PC-3 (cell line): ENCODE data around the gene TMUB2. TPM values are rescaled to one million over a fixed set of nuclear protein-coding genes. Genes with fewer than 3 reads are reported as not detected.

ENCODE experiments used
- ATAC-seq: fragments of 200-7000 bp; cut with Tn5 transposase; 2 replicates; pipeline ENCODE4 v1.9.1; 2020; ENCODE audit warnings: mild to moderate bottlenecking, moderate library complexity
- BruUV-seq: library from RNA; stranded (reverse); fragments of 400-500 nt; replicated peaks from 2 replicates; lab custom pipeline; 2021; lab: Mats Ljungman, UMichigan
- CTCF ChIA-PET: fragments of 300-600 bp; sonication (Branson Sonifier 250); formaldehyde crosslinking; loops from one replicate; lab custom pipeline; 2022; ENCODE audit warnings: antibody characterized with exemption; lab: Charles Lee
- POLR2A ChIA-PET: fragments of 300-600 bp; sonication (Branson Sonifier 250); formaldehyde crosslinking; loops from one replicate; lab custom pipeline; 2022; ENCODE audit warnings: antibody characterized with exemption; ENCODE audit not compliant: unreplicated experiment; lab: Charles Lee
- DNase-seq: peaks from one replicate; pipeline ENCODE4 v3.0.0-alpha.2; 2015
- H2AFZ ChIP-seq: fragments of 300-600 bp; sonication (generic); 2 replicates; pipeline ENCODE4 v1.6.0; 2016; ENCODE audit warnings: antibody characterized with exemption, low read length
- H3F3A ChIP-seq: fragments of 300-600 bp; sonication (generic); one replicate; pipeline ENCODE4 v1.6.0; 2017; ENCODE audit warnings: antibody characterized with exemption, low read length, control low read depth, mild to moderate bottlenecking; ENCODE audit not compliant: unreplicated experiment
- H3K27ac ChIP-seq: fragments of 300-600 bp; sonication (generic); 2 replicates; pipeline ENCODE4 v1.5.1; 2016; ENCODE audit warnings: mild to moderate bottlenecking, low read length
- H3K27me3 ChIP-seq: fragments of 300-600 bp; sonication (generic); 2 replicates; pipeline ENCODE4 v1.6.1; 2016; ENCODE audit warnings: low read length, mixed read lengths
- H3K36me3 ChIP-seq: fragments of 300-600 bp; sonication (generic); 2 replicates; pipeline ENCODE4 v1.6.1; 2016; ENCODE audit warnings: low read depth, mixed run types, low read length, mixed read lengths
- H3K4me1 ChIP-seq: fragments of 300-600 bp; sonication (generic); 2 replicates; pipeline ENCODE4 v1.5.1; 2016; ENCODE audit warnings: low read length; ENCODE audit not compliant: insufficient read depth
- H3K4me2 ChIP-seq: fragments of 300-600 bp; sonication (generic); 2 replicates; pipeline ENCODE4 v1.6.0; 2016; ENCODE audit warnings: low read length
- H3K4me3 ChIP-seq: fragments of 300-600 bp; sonication (generic); 2 replicates; pipeline ENCODE4 v1.5.1; 2016; ENCODE audit warnings: mild to moderate bottlenecking, low read length, mixed read lengths
- H3K79me2 ChIP-seq: fragments of 300-600 bp; sonication (generic); 2 replicates; pipeline ENCODE4 v1.6.1; 2017; ENCODE audit warnings: low read length, mixed read lengths
- H3K9ac ChIP-seq: fragments of 300-600 bp; sonication (generic); 2 replicates; pipeline ENCODE4 v1.6.0; 2016; ENCODE audit warnings: mild to moderate bottlenecking, low read length
- H3K9me2 ChIP-seq: fragments of 300-600 bp; sonication (generic); replicated peaks from 2 replicates; pipeline ENCODE4 v1.6.1; 2016; ENCODE audit warnings: mixed run types, low read length, mixed read lengths
- H3K9me3 ChIP-seq: fragments of 300-600 bp; sonication (generic); 2 replicates; pipeline ENCODE4 v1.6.1; 2016; ENCODE audit warnings: low read length, mixed read lengths
- H4K20me1 ChIP-seq: fragments of 300-600 bp; sonication (generic); 2 replicates; pipeline ENCODE4 v1.6.1; 2016; ENCODE audit warnings: low read length, mixed read lengths
- EZH2 ChIP-seq: fragments of 300-600 bp; sonication (generic); IDR thresholded peaks from one replicate; pipeline ENCODE4 v1.6.1; 2017; ENCODE audit warnings: antibody characterized with exemption, mild to moderate bottlenecking, low read length; ENCODE audit not compliant: unreplicated experiment
- EZH2phosphoT487 ChIP-seq: fragments of 300-600 bp; sonication (generic); IDR thresholded peaks from 2 replicates; pipeline ENCODE4 v1.6.1; 2018; ENCODE audit warnings: mild to moderate bottlenecking, antibody characterized with exemption, low read length, borderline replicate concordance
- intact Hi-C: fragments of 100-400 bp; cut with micrococcal nuclease; formaldehyde crosslinking; loops from 2 replicates; pipeline ENCODE4 v1.9.0; 2023
- total RNA-seq: library from RNA; depleted of rRNA; stranded (reverse); fragments of >200 nt; gene quantifications from 2 replicates; pipeline ENCODE4 v1.2.3, GENCODE V29; 2014
- TF ChIP-seq, protein P1 (sequence below): fragments of 300-600 bp; sonication (generic); conservative IDR thresholded peaks from 2 replicates; pipeline ENCODE4 v1.5.1; 2017; ENCODE audit warnings: antibody characterized with exemption, low read depth, mild to moderate bottlenecking, low read length

Gene TMUB2
- total RNA-seq, 1 experiment from 2014 or later, result 43.4 TPM

DNA sequence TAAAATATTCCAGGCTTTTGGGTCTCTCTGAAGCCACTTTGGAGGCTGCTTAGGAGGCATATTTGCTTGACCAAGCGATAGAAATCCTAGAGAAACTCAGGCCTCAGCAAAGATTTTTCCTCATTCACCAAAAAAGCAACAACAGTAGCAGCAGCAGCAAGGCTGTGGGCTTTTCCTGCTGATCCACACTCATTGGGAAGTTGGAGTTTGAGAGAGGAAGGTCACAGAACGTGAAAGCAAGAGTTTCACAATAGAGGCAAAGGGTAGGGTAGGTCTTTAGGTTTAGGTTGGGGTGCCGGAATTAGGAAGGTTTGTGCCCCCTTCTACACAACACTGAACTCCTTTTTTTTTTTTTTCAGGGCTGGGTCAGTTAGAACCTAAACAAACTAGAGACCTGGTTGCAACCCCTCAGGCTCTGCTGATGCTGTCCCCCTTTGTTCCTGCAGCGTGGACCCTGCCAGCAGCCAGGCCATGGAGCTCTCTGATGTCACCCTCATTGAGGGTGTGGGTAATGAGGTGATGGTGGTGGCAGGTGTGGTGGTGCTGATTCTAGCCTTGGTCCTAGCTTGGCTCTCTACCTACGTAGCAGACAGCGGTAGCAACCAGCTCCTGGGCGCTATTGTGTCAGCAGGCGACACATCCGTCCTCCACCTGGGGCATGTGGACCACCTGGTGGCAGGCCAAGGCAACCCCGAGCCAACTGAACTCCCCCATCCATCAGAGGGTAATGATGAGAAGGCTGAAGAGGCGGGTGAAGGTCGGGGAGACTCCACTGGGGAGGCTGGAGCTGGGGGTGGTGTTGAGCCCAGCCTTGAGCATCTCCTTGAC lies 2.0 kb downstream of the TMUB2 start:
- Histone ChIP-seq H3F3A (no peaks in the 10 kb centered on the region), H2AFZ (no peak overlapping the region), H3K4me3 (peak overlapping the region; percentile 94; the same call in 1 of the 2 replicates), H3K9me2 (no peaks in the 10 kb centered on the region), H3K27ac (no peak overlapping the region), H3K9me3 (no peaks in the 10 kb centered on the region), H3K27me3 (no peaks in the 10 kb centered on the region), H3K79me2 (peaks cover 48% of the 10 kb centered on the region), H3K36me3 (no peaks in the 10 kb centered on the region; the same call in 1 of the 2 replicates), H3K4me2 (peak overlapping the region; percentile 84), H3K9ac (peak overlapping the region; percentile 95; the same call in 1 of the 2 replicates), H3K4me1 (peaks cover 18% of the 10 kb centered on the region), H4K20me1 (no peaks in the 10 kb centered on the region)
- ATAC-seq (no peak), DNase-seq (no peak)
- CTCF ChIA-PET, result interaction anchor here (0.5 kb wide), 1 partner anchor 19 kb away, joined by 6 read pairs; no protein-coding TSS in a partner anchor
- no TSS peak for BruUV-seq
- intact Hi-C loops, result loop anchor here (10.0 kb wide), 1 partner anchor 114 kb away; the partner anchor contains the start of gene G6PC3
- POLR2A ChIA-PET, result interaction anchor here (0.5 kb wide), 1 partner anchor 29 kb away, joined by 15 read pairs; no protein-coding TSS in a partner anchor
- TF ChIP-seq, protein P1, sequence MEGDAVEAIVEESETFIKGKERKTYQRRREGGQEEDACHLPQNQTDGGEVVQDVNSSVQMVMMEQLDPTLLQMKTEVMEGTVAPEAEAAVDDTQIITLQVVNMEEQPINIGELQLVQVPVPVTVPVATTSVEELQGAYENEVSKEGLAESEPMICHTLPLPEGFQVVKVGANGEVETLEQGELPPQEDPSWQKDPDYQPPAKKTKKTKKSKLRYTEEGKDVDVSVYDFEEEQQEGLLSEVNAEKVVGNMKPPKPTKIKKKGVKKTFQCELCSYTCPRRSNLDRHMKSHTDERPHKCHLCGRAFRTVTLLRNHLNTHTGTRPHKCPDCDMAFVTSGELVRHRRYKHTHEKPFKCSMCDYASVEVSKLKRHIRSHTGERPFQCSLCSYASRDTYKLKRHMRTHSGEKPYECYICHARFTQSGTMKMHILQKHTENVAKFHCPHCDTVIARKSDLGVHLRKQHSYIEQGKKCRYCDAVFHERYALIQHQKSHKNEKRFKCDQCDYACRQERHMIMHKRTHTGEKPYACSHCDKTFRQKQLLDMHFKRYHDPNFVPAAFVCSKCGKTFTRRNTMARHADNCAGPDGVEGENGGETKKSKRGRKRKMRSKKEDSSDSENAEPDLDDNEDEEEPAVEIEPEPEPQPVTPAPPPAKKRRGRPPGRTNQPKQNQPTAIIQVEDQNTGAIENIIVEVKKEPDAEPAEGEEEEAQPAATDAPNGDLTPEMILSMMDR, result no peak
- TF ChIP-seq EZH2 (no peak), EZH2phosphoT487 (no peak)

DNA sequence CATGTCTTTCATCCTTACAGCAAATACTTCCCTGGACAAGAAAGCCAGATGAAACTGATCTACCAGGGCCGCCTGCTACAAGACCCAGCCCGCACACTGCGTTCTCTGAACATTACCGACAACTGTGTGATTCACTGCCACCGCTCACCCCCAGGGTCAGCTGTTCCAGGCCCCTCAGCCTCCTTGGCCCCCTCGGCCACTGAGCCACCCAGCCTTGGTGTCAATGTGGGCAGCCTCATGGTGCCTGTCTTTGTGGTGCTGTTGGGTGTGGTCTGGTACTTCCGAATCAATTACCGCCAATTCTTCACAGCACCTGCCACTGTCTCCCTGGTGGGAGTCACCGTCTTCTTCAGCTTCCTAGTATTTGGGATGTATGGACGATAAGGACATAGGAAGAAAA lies 3.7 kb downstream of the TMUB2 start:
- Histone ChIP-seq H3K36me3 (peaks cover 16% of the 10 kb centered on the region), H3F3A (no peaks in the 10 kb centered on the region), H2AFZ (no peak overlapping the region), H3K9me2 (no peaks in the 10 kb centered on the region), H3K4me1 (peaks cover 12% of the 10 kb centered on the region), H3K27me3 (no peaks in the 10 kb centered on the region), H3K9ac (no peak overlapping the region), H4K20me1 (no peaks in the 10 kb centered on the region), H3K79me2 (peaks cover 31% of the 10 kb centered on the region), H3K4me2 (no peak overlapping the region), H3K9me3 (no peaks in the 10 kb centered on the region), H3K4me3 (no peak overlapping the region), H3K27ac (no peak overlapping the region)
- ChIA-PET CTCF (no interaction called here), POLR2A (no interaction called here)
- ATAC-seq, result no peak
- DNase-seq, result no peak
- BruUV-seq, result no TSS peak
- intact Hi-C loops, result loop anchor here (10.0 kb wide), 1 partner anchor 314 kb away; the partner anchor contains the start of gene GPATCH8
- TF ChIP-seq, protein P1, result no peak
- TF ChIP-seq EZH2 (no peak), EZH2phosphoT487 (no peak)

DNA sequence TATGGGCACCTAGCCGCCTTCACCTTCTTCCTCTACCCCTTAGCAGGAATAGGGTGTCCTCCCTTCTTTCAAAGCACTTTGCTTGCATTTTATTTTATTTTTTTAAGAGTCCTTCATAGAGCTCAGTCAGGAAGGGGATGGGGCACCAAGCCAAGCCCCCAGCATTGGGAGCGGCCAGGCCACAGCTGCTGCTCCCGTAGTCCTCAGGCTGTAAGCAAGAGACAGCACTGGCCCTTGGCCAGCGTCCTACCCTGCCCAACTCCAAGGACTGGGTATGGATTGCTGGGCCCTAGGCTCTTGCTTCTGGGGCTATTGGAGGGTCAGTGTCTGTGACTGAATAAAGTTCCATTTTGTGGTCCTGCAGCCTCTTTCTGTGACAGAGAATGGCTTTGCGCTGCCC lies 4.6 kb downstream of the TMUB2 start:
- intact Hi-C loops, result loop anchor here (10.0 kb wide), 1 partner anchor 313 kb away; the partner anchor contains the start of gene GPATCH8
- Histone ChIP-seq H3K27ac (no peak overlapping the region), H3K4me2 (no peak overlapping the region), H4K20me1 (no peaks in the 10 kb centered on the region), H3K9me2 (no peaks in the 10 kb centered on the region), H3K36me3 (peaks cover 21% of the 10 kb centered on the region), H3K27me3 (no peaks in the 10 kb centered on the region), H3K79me2 (peaks cover 23% of the 10 kb centered on the region), H3K4me3 (no peak overlapping the region), H3K4me1 (peaks cover 9% of the 10 kb centered on the region), H3K9me3 (no peaks in the 10 kb centered on the region), H3F3A (no peaks in the 10 kb centered on the region), H3K9ac (no peak overlapping the region), H2AFZ (no peak overlapping the region)
- TF ChIP-seq, protein P1, result no peak
- TF ChIP-seq EZH2phosphoT487, result no peak
- TF ChIP-seq EZH2, result no peak
- no TSS peak for BruUV-seq
- ChIA-PET POLR2A (no interaction called here), CTCF (no interaction called here)
- DNase-seq (no peak), ATAC-seq (no peak)
